ENCODE measurements around the gene FAP.

FAP gene

GRCh38 chr2:162123806-162124758 is 119.2 kb downstream of the FAP start:
- DNase-seq (ENCODE audit: insufficient read length) = no peak
- no peak for TF ChIP-seq TAF1 (IDR thresholded peaks at IDR 0.05; ENCODE audit: borderline replicate concordance, low read depth, low read length)
- no peak for TF ChIP-seq POLR2A (IDR thresholded peaks at IDR 0.05; ENCODE audit: low read depth, low read length)
- no peak for TF ChIP-seq POLR2AphosphoS5 (IDR thresholded peaks at IDR 0.05; ENCODE audit: low read depth, low read length)
- peak; percentile 79 for FAIRE-seq

All from GM12892 (cell line).